Hepatic stellate cell (primary cell): ENCODE data around the gene TSR1.

Experiments
- DNase-seq: peaks from one replicate; pipeline ENCODE4 v3.0.0; 2011; ENCODE audit warnings: low spot score

Gene TSR1

DNA sequence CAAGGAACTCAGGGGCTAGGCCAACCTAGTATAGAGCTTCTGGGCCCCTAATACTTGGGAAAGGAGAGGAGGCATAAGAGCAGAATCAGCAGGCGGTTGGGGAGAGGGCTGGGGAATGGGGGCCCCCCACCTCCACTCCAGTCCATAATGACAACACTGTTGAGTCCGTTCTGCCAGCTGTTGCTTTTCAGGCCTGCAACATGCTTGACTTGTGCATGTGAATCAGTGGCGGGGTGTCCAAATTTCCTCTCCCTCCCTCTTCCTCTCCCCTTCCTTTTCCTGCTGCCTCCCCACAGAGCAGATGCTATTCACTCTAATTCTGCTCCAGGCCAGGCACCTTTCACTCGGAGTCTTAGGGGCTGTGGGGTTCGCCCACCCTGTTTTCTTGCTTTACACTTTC, 32.8 kb upstream of the TSR1 start:
- no peak for DNase-seq

GRCh38 chr17:2368359-2368758, 32.1 kb upstream of the TSR1 start:
- no peak for DNase-seq

DNA sequence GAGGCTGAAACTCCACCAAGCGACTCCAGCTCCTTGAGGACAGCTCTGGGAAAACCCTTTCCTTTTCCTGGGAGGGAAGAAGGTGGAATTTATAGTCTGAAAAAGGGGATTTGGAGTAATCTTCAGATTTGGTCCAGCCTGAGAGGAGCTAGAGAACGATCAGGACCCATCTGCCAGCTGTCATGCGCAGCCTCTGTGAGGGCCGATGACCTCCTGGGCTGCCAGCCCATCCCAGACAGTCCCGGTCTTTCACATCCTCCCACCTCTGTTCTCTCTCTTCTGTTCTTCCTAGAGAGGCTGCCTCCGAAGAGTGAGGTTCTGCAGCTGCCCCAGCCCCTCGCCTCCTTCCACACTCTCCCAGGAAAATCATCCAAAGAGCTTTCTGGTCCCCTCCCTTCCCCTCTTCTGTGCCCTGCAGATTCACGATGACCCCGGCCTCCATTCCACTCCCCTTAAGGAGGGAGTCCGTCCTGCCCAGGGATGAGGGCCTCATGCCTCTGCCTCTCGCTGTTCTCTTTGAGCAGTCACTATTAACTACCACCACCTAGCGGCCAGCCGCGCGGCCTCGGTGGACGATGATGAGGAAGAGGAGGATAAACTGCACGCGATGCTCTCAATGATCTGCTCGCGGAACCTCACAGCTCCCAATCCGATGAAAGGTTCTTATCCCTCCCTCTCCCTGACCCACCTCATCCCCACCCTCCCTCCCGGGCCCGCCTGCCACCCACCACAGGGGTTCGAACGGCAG, 30.7 kb upstream of the TSR1 start:
- DNase-seq: no peak

DNA sequence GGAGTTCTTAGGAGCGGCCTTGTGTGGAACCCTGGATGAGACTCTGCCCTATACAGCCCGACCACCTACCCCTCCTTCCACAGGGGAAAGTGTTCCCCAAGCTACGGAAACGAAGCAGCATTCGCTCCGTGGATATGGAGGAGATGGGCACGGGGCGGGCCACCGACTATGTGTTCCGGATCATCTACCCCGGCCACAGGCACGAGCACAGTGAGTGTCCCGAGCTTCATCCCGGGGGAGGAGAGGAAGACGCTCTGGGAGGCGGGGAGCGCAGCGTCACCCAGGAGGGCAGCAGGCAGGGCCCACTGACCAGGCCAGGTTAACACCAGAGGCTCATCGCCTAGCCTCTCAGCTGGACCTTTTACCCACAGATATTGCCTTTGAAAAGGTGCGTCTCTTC, 28.9 kb upstream of the TSR1 start:
- DNase-seq: no peak

DNA sequence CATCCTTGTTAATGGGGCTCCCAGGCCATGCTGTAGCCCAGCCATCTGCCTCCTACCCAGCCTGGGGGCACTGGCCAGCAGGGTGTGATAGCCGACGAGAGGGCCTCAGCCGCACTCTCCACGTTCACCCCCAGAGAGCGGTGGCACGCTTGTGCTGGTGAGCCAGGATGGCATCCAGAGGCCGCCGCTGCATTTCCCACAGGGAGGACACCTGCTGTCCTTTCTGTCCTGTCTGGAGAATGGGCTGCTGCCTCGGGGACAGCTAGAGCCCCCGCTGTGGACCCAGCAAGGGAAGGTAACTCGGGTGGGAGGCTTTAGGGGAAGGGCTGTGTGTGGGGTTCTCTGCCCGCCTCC, 28.5 kb upstream of the TSR1 start:
- DNase-seq: no peak

- DNase-seq: no peak
These were observed 27.9 kb upstream of the TSR1 start for GRCh38 chr17:2363851-2364762.

GRCh38 chr17:2363318-2363717, 27.1 kb upstream of the TSR1 start:
- DNase-seq: no peak

- DNase-seq: no peak
These were observed 26.6 kb upstream of the TSR1 start for GRCh38 chr17:2362881-2363280.

DNA sequence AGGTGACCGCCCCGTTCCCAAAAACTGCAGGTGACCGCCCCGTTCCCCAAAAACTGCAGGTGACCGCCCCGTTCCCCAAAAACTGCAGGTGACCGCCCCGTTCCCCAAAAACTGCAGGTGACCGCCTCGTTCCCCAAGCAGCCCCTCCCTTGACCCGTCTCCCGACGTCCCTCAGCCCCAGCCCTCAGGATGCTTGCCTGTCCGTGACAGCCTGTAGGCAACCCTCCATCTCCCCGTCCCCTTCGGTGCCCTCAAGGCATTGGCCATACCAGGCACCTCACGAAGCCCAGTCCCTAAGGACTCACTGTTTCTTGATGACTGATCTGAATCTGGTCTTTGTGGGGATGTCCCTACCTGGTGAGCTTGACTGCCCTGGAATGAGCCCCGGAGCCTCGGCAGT, 26.2 kb upstream of the TSR1 start:
- DNase-seq: no peak

- DNase-seq: no peak
These were observed 25.8 kb upstream of the TSR1 start for GRCh38 chr17:2362016-2362415.

DNA sequence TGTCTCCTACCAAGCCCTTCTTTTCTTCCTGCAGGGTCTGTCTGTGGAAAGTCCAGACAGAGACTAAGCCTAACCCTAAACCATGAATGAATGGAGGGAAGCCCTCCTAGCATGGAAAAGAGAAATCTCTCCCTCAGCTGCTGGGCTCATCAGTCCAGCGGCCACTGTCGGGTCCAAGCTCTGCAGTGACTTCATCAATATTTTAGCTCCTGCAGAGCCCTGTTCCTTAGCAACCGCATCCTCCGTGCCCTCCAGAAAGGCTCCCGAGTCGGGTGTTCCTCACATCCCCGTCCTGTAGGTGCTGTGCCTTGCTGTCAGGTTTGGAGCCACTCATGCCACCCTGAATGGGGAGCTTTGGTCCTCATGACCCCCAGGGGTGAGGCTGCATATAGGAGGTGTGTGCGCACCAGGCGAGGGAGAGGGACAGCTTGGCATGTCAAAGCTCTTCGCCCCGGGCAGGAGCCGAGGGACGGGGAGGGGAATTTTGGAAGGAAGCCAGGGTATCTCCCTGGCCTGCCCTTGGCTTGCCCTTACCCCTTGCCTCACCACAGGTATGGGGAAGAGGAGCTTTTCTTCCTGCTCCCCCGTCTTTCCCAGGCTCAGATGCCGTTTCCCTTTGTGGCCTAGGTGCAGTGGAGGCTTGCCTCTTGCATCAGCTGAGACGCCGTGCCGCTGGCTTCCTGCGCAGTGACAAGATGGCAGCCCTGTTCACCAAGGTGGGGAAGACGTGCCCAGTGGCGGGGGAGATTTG, 24.9 kb upstream of the TSR1 start:
- no peak for DNase-seq

DNA sequence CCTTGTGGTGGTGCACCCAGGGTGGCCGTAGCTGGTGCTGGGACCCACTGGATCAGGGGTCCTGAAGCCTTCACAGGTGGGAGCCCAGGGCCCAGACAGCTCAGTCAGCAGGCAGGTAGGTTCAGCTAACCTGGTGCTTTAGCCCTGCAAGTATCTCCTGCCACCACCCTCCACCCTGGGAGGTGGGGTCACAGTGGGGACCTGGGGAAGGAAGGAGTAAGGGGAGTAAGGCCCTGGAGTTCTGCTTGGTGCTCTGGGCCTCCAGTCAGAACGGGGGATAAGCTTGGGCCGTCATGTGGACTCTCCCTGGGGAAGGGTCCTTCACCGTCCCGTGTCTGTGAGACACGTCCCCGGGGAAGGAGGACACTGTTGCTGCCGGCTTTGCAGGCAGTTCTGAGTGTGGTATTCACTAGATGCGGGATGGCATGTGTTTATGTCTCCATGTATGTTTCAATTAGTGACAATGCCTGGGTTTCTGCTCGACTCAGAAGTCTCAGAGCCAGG, 21.7 kb upstream of the TSR1 start:
- no peak for DNase-seq

DNA sequence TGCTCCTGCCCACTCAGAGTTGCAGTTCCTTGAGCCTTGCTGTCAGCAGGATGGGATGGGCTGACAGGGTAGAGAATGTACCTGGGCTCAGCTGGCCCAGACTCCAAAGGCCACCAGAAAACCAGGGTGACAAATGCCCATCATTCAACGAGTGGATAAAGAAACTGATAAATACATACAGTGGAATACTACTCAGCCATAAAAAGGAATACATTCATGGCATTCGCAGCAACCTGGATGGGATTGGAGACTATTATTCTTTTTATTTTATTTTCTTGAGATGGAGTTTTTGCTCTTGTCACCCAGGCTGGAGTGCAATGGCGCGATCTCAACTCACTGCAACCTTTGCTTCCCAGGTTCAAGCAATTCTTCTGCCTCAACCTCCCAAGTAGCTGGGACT, 21.0 kb upstream of the TSR1 start:
- no peak for DNase-seq

GRCh38 chr17:2354311-2354710, 18.1 kb upstream of the TSR1 start:
- DNase-seq: no peak

DNA sequence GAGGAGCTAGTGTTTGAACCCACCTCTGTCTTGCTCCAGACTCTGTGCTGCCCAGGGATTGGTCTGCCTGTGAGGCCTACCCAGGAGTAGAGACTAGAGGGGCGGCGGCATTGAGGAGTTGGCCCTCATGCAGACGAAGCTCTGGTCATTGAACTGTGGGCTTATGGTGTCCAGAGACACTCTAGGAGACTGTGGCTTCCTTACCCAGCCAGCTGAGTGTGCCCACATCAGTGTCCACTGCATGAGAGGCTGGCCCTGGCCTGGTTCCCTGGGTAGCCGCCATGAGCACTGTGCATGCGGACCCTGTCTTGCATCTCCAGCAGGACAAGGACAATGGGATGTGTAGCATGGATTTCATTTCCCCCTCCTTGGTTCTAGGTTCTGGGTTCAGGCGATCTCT, 15.0 kb upstream of the TSR1 start:
- DNase-seq: no peak

DNA sequence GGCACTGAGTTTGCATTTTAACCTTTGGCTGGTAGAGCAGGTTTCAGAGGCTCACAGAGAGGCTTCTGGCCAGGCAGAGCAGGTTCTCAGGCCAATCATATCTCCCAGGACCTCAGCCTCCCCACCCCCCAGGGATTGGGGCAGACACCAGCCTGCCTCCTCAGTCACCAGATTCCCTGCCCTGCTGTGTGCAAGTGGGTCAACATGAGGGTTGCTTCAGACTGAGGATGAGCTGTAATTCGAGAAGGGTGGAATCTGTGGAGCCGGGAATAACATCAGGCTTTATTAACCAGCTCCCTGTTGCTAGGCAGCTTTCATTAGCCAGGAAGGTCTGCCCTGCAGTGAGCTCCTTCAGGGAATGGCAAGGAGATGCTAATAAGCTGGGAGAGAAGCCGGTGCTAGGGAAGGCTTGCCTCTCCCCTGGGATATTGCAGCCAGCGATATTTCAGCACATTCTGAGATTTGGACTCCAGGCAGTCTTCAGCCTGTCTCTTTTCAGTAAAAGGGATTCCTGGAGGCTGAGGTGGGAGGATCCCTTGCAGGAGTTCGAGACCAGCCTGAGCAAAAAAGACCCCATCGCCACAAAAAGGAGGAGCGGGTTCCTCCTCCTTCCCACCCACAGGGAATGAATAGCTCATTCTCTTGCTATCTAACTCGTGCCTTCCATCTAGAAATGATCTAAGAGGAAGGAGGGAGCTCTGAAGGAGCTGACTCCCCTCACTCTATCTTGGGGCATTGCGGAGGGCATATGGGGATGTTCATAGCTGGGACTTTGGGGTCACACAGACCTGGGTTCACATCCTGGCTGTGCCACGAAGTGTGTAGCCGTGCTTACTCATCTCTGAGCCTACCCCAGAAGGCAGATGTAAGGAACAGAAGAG, 11.8 kb upstream of the TSR1 start:
- DNase-seq: peak; percentile 86

DNA sequence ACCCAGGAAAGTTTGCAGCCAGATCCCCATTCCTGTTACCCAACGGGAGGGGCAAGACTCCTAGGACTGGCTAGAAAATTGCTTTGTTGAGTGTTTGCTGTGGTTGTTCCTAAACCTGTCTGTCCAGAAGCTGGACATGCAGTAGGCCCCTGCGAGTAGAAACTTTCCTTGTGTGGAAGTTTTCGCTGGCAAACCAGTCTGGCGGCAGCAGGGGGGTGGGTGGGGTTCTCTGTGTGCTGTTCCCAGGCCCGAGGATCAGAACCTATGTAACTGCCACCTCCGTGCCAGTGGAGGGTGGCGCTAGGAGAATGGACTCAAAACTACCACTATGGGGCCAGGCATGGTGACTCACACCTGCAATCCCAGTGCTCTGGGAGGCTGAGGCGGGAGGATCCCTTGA, 10.2 kb upstream of the TSR1 start:
- DNase-seq: no peak

DNA sequence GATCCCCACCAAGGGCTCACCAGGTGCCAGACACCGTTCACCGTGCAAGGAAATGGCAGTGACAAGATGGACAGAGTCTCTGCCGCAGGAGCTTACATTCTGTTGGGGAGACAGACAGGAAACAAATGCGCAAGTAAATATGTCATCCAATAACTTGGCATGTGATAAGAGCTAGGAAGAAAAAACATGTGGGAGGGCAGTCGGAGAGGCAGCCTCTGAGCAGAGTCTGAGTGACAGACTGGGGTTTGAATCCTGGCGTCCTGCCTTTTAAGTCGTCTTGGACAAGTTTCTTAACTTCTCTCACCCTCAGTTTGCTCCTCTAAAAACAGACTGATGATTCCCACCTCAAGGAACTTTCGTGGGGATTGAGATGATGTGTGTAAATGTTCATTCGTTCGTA, 8.3 kb upstream of the TSR1 start:
- DNase-seq: no peak

DNA sequence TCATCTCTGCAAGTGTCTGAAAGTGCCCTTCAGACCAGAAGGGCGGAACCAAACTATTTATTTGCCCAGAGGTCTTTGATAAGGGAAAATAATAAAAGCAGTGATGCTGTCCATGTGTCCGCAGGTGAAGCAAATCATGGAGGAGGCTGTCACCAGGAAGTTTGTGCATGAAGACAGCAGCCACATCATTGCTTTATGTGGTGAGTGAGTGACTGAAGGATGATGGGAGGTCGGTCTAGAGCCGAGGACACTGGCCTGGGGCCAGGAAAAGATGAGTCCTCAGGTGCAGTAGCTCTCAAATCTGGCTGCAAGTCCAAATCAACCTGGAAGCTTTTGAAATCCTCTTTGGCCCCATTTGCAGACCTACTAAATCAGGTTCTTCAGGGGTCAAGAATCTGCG, 7.2 kb upstream of the TSR1 start:
- DNase-seq: no peak

DNA sequence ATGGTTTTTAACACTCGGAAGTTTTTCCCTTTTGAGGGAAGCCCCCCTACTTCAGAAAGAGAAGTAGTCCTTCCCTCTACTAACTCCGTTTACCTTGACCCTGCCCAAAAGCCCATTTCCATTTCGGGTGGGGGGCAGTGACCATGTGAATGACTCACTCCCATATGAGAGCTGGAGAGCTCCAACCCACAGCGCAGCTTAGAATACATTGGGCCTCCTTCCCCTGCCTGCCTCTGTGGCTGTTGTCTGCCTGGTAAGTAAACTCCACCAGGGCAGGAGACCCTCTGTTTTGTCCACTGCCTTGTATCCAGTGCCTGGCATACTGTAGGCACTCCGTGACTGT, 2.0 kb upstream of the TSR1 start:
- DNase-seq: peak; percentile 22

DNA sequence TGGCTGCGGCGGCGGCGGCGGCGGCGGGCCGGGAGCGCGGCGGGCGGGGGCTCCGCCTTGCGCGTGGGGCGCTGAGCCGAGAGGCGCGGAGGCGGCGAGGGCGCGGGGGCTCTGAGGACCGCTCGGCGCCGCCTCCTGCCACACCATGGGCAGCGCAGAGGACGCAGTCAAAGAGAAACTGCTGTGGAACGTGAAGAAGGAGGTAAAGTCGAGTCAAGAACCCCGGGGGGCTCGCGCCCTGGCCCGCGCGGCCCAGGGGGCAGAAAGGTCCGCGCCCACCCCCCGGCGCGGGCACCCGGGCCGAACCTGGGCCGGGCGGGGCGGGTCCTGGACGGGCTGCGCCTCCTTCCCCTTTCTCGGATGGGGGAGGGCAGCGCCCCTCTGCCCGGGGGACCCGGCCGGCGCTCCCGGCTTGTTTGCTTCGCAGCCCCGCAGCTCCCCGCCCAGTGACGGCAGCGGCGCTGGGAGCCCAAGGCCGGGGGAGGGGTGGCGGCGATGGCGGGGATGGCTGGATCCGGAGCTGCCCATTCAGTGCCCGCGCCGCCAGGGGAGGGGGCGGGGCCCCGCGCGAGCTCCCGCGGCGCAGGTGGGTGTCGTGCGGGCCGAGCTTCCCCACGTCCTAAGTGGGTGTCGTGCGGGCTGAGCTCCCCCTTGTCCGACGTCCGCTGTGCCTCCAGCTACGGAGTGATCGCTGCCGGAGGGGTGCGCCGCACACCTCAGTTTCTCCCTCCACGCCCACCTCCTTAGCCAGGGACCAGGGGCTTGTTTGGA, 1.5 kb upstream of the TSR1 start:
- DNase-seq: peak; percentile 83
